OCI-LY1 (cell line): ENCODE measurements around the gene SLX4IP.

Source experiments
- CTCF ChIP-seq: fragments of 200-600 bp; sonication (generic), shearing (Covaris generic); IDR thresholded peaks from 2 replicates; pipeline ENCODE4 v1.5.1; 2017; ENCODE audit warnings: mild to moderate bottlenecking, antibody characterized with exemption, low read length, moderate library complexity, mixed read lengths
- EZH2 ChIP-seq: fragments of 200-600 bp; sonication (generic), shearing (Covaris generic); IDR thresholded peaks from 2 replicates; pipeline ENCODE4 v1.8.0; 2017; ENCODE audit warnings: borderline replicate concordance, mixed run types, mild to moderate bottlenecking, antibody characterized with exemption, low read length, moderate library complexity, mixed read lengths

GRCh38 chr20:10504608-10504993 lies 69.5 kb downstream of the SLX4IP start:
- TF ChIP-seq CTCF (no peak), EZH2 (no peak)
